Neural crest cell (in vitro differentiated cells): ENCODE data around the gene TMEM238L. TPM values are rescaled to one million over a fixed set of nuclear protein-coding genes. Genes with fewer than 3 reads are reported as not detected.

Experiments used
- DNase-seq: peaks from one replicate; pipeline ENCODE4 v3.0.0; 2021; ENCODE audit warnings: low read depth, mixed read lengths, low spot score
- H3K27ac Mint-ChIP-seq: one replicate; pipeline ENCODE4 v1.8.0; 2021; ENCODE audit warnings: mild to moderate bottlenecking, mixed read lengths; ENCODE audit not compliant: unreplicated experiment
- H3K27me3 Mint-ChIP-seq: 2 replicates; pipeline ENCODE4 v1.8.0; 2021; ENCODE audit warnings: low read depth, mild to moderate bottlenecking, mixed read lengths
- H3K36me3 Mint-ChIP-seq: 2 replicates; pipeline ENCODE4 v1.8.0; 2021; ENCODE audit warnings: low read depth, mild to moderate bottlenecking, mixed read lengths
- H3K4me1 Mint-ChIP-seq: 2 replicates; pipeline ENCODE4 v1.8.0; 2021; ENCODE audit warnings: mixed read lengths
- H3K4me3 Mint-ChIP-seq: one replicate; pipeline ENCODE4 v1.8.0; 2021; ENCODE audit warnings: mild to moderate bottlenecking, mixed read lengths
- H3K9me3 Mint-ChIP-seq: 2 replicates; pipeline ENCODE4 v1.8.0; 2021; ENCODE audit warnings: mixed read lengths
- total RNA-seq: library from RNA; stranded (reverse); gene quantifications from 2 replicates; pipeline ENCODE4 v1.2.1, GENCODE V29; 2021
- TF ChIP-seq, protein P1 (sequence below): fragments of 200-600 bp; sonication (generic); conservative IDR thresholded peaks from 2 replicates; pipeline ENCODE4 v1.5.0; 2021; ENCODE audit warnings: antibody characterized with exemption, mild to moderate bottlenecking

TMEM238L gene
- total RNA-seq, 1 donor from 2014 or later = not detected

DNA sequence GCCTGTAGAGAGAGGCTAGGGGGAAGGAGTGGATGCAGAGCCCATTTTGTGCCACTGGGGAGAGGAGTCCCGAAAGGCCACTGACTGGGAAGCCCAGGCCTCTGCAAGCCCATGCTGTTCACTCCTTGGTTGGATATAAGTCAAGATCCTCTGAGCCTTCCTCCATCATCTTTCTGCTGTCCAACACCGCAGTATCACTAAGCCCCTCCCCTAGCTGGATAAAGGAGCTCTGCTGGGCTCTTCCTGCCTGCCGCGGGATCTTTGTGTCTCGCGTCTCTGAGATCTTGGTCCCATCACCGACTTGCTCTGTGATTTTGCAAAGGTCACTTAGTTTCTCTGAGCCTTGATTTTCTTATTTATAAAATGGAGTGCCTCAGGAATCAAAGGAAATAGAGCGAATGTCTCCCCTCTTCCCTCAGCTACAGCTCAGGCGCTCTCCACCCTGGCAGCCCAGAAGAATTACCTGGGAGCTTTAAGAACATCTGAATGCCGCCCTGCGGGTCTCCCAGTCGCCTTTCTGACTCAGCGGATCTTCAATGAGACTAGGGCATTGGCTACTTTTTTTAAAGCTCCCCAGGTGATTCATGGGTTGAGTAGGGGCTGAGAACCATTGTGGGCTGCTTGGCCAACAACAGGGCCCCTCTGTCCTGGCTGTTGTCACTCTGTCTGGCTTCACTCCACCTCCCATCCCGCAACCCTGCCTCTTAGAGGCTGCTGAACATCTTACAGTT lies 48.9 kb downstream of the TMEM238L start:
- Mint-ChIP-seq H3K27ac (peak overlapping the region; percentile 86), H3K27me3 (peaks cover 21% of the 10 kb centered on the region), H3K9me3 (no peaks in the 10 kb centered on the region), H3K4me3 (no peak overlapping the region), H3K36me3 (no peaks in the 10 kb centered on the region), H3K4me1 (peaks cover 28% of the 10 kb centered on the region)
- DNase-seq = no peak
- TF ChIP-seq, protein P1, sequence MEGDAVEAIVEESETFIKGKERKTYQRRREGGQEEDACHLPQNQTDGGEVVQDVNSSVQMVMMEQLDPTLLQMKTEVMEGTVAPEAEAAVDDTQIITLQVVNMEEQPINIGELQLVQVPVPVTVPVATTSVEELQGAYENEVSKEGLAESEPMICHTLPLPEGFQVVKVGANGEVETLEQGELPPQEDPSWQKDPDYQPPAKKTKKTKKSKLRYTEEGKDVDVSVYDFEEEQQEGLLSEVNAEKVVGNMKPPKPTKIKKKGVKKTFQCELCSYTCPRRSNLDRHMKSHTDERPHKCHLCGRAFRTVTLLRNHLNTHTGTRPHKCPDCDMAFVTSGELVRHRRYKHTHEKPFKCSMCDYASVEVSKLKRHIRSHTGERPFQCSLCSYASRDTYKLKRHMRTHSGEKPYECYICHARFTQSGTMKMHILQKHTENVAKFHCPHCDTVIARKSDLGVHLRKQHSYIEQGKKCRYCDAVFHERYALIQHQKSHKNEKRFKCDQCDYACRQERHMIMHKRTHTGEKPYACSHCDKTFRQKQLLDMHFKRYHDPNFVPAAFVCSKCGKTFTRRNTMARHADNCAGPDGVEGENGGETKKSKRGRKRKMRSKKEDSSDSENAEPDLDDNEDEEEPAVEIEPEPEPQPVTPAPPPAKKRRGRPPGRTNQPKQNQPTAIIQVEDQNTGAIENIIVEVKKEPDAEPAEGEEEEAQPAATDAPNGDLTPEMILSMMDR = no peak

DNA sequence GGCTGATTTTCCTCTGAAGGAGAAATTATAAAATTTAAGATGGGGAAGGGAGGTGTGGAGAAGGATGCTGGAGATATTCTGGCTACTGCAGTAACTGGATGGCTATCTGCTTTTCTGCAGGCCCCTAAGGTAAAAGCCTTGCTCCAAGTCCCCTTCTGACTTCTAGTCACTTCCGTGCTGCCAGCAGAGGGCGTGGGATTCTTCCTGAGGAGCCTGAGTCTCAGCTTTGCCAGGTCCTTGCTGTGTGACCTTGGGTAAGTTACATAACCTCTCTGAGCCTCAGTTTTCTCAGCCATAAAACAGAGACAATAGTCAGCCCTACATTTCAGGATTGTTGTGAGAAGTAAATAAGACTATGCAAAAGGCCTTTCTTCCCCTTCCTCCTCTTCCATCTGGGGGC lies 49.8 kb downstream of the TMEM238L start:
- TF ChIP-seq, protein P1 = peak; percentile 53
- Mint-ChIP-seq H3K27ac (no peak overlapping the region), H3K9me3 (no peaks in the 10 kb centered on the region), H3K36me3 (no peaks in the 10 kb centered on the region), H3K4me1 (peaks cover 31% of the 10 kb centered on the region), H3K4me3 (no peak overlapping the region), H3K27me3 (peaks cover 21% of the 10 kb centered on the region)
- peak; percentile 34 for DNase-seq

DNA sequence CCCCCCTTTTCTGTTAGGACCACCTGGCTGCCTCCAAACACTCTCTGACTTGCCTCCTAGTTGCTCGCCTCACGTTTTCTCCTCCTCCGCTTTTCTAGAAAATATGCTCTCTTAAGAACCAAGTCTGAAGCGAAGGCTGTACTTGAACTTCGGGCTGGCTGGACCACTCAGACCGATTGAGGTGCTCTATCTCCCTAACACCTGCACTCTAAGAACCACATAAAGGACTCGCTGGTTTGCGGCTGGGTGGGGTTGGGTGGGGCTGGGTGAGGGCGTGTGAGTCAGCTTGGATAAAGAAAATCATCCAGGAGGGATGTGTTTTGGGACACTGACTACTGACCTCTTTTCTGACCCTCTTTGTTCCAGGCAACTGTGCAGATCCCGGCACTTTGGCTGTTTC lies 51.2 kb downstream of the TMEM238L start:
- Mint-ChIP-seq H3K9me3 (no peaks in the 10 kb centered on the region), H3K36me3 (no peaks in the 10 kb centered on the region), H3K27me3 (peaks cover 21% of the 10 kb centered on the region), H3K4me3 (no peak overlapping the region), H3K4me1 (peaks cover 34% of the 10 kb centered on the region), H3K27ac (no peak overlapping the region)
- no peak for DNase-seq
- TF ChIP-seq, protein P1 = no peak

- peaks cover 32% of the 10 kb centered on the region for H3K4me1 Mint-ChIP-seq
- TF ChIP-seq, protein P1 = no peak
- no peaks in the 10 kb centered on the region for H3K9me3 Mint-ChIP-seq
- peaks cover 20% of the 10 kb centered on the region for H3K27me3 Mint-ChIP-seq
- DNase-seq = no peak
- no peak overlapping the region for H3K27ac Mint-ChIP-seq
- H3K4me3 Mint-ChIP-seq = no peak overlapping the region
- H3K36me3 Mint-ChIP-seq = no peaks in the 10 kb centered on the region
Observed at GRCh38 chr17:10751563-10751962, 52.3 kb downstream of the TMEM238L start.

DNA sequence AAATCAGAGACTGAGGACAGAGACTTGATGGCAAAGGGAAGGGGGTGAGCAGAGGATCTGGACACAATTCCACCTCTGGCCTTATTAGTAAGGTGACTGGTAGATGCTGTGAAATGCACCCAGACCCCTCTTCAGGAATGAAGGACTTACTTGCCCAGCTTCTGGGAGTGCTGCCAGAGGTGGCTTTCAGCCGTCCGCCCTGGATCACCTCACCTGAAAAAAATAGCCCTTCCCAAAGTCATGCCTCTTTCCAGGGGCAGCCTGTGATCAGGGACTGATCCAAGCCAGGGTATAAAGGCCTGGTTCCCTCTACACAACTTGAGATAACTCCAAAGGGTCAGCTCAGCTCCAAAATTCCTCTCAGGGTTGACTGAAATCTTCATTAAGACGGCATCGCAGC lies 53.7 kb downstream of the TMEM238L start:
- TF ChIP-seq, protein P1 = no peak
- Mint-ChIP-seq H3K4me3 (no peak overlapping the region), H3K27me3 (peaks cover 7% of the 10 kb centered on the region), H3K27ac (no peak overlapping the region), H3K9me3 (no peaks in the 10 kb centered on the region), H3K36me3 (no peaks in the 10 kb centered on the region), H3K4me1 (peaks cover 24% of the 10 kb centered on the region)
- no peak for DNase-seq
